HepG2 (cell line): ENCODE data around the gene CEP128. TPM values are rescaled to one million over a fixed set of nuclear protein-coding genes. Genes with fewer than 3 reads are reported as not detected.

Source experiments
- ATAC-seq: fragments of 200-7000 bp; cut with Tn5 transposase; 3 replicates; pipeline ENCODE4 v1.9.1; 2020; ENCODE audit warnings: mild to moderate bottlenecking, moderate library complexity
- BruUV-seq: library from RNA; stranded (reverse); fragments of 400-500 nt; replicated peaks from 2 replicates; lab custom pipeline; 2021; lab: Mats Ljungman, UMichigan
- CTCF ChIA-PET: fragments of 300-600 bp; formaldehyde crosslinking; extraction: SDS; loops from one replicate; lab custom pipeline; 2021; ENCODE audit warnings: low total read pairs, inconsistent platforms, low intra/inter-chr PET ratio; lab: Yijun Ruan, JAX
- POLR2A ChIA-PET: fragments of 350-600 bp; sonication (Branson Sonifier 250); formaldehyde crosslinking; loops from one replicate; lab custom pipeline; 2020; ENCODE audit warnings: antibody characterized with exemption, inconsistent platforms; lab: Yijun Ruan, JAX
- DNase-seq: peaks from one replicate; pipeline ENCODE4 v3.0.0-alpha.2; 2015; ENCODE audit warnings: low spot score
- FAIRE-seq: peaks from 3 replicates; lab custom pipeline; 2011; peaks lifted over from hg19 to GRCh38; lab: Jason Lieb, UNC
- H2AFZ ChIP-seq: one replicate; pipeline ENCODE4 v1.6.1; 2011; ENCODE audit warnings: low read length, inconsistent platforms
- H3K27ac ChIP-seq: fragments of 300-600 bp; 3 replicates; pipeline ENCODE4 v1.8.0; 2011; ENCODE audit warnings: mixed run types, mild to moderate bottlenecking, mixed read lengths, low read length, inconsistent platforms; ENCODE audit not compliant: insufficient read depth; ENCODE audit errors: extremely low read length
- H3K27me3 ChIP-seq, 2 experiments: fragments of 200-600 bp in 1 of 2; 2 replicates in 1 of 2; 3 replicates in 1 of 2; pipeline versions ENCODE4 v1.6.0 to v1.8.0; 2011; ENCODE audit warnings: low read length in 2 of 2, mild to moderate bottlenecking in 2 of 2, moderate library complexity in 2 of 2, inconsistent platforms in 1 of 2; ENCODE audit not compliant: insufficient read depth in 2 of 2, control insufficient read depth in 1 of 2
- H3K36me3 ChIP-seq, 2 experiments: fragments of 200-600 bp in 1 of 2; replicated peaks in 1 of 2; 2 replicates in 1 of 2; 3 replicates in 1 of 2; pipeline versions ENCODE4 v1.5.1 to v1.8.0; 2011; ENCODE audit warnings: low read length in 2 of 2, inconsistent platforms in 1 of 2; ENCODE audit not compliant: insufficient read depth in 2 of 2, control insufficient read depth in 1 of 2
- H3K4me1 ChIP-seq: 2 replicates; pipeline ENCODE4 v1.5.1; 2012; ENCODE audit warnings: low read length, inconsistent platforms; ENCODE audit not compliant: insufficient read depth
- H3K4me2 ChIP-seq: 2 replicates; pipeline ENCODE4 v1.6.0; 2011; ENCODE audit warnings: low read depth, low read length, inconsistent platforms
- H3K4me3 ChIP-seq, 3 experiments: fragments of 200-600 bp in 1 of 3; sonication (generic), shearing (Covaris generic) in 1 of 3; replicated peaks in 1 of 3; 2 replicates each; pipeline ENCODE4 v1.5.1; 2011 to 2016; ENCODE audit warnings: low read length in 3 of 3, inconsistent platforms in 2 of 3, low read depth in 2 of 3, mild to moderate bottlenecking in 2 of 3, control low read depth in 1 of 3, mixed read lengths in 1 of 3; ENCODE audit not compliant: insufficient read depth in 1 of 3
- H3K79me2 ChIP-seq: one replicate; pipeline ENCODE4 v1.6.1; 2011; ENCODE audit warnings: low read length, inconsistent platforms; ENCODE audit not compliant: insufficient read depth
- H3K9ac ChIP-seq: 2 replicates; pipeline ENCODE4 v1.6.0; 2011; ENCODE audit warnings: mild to moderate bottlenecking, low read depth, low read length, inconsistent platforms; ENCODE audit not compliant: insufficient read depth
- H3K9me3 ChIP-seq: 2 replicates; pipeline ENCODE4 v1.5.1; 2012; ENCODE audit warnings: mild to moderate bottlenecking, low read length
- H4K20me1 ChIP-seq: 2 replicates; pipeline ENCODE4 v1.6.0; 2011; ENCODE audit warnings: inconsistent platforms, mild to moderate bottlenecking, low read length, moderate library complexity; ENCODE audit not compliant: insufficient read depth
- ATF7-NPFF ChIP-seq: sonication (generic); formaldehyde crosslinking; IDR thresholded peaks from 2 replicates; pipeline ENCODE4 v1.8.1; 2023; ENCODE audit warnings: mild to moderate bottlenecking, low read depth, missing genetic modification reagents, moderate library complexity
- CTCF ChIP-seq: sonication (generic); formaldehyde crosslinking; IDR thresholded peaks from 2 replicates; pipeline ENCODE4 v1.5.0; 2020; ENCODE audit warnings: mild to moderate bottlenecking, missing genetic modification reagents, moderate library complexity
- MTA3 ChIP-seq: sonication (generic); formaldehyde crosslinking; IDR thresholded peaks from 2 replicates; pipeline ENCODE4 v1.4.0; 2020; ENCODE audit warnings: missing genetic modification reagents
- NFAT5 ChIP-seq: sonication (generic); formaldehyde crosslinking; IDR thresholded peaks from 2 replicates; pipeline ENCODE4 v1.4.0; 2020; ENCODE audit warnings: missing genetic modification reagents
- RERE ChIP-seq: IDR thresholded peaks from 2 replicates; pipeline ENCODE4 v1.6.1; 2016; ENCODE audit warnings: low read depth, missing genetic modification reagents, missing compliant biosample characterization
- SALL1 ChIP-seq: sonication (generic); formaldehyde crosslinking; IDR thresholded peaks from 2 replicates; pipeline ENCODE4 v1.8.0; 2022; ENCODE audit warnings: mild to moderate bottlenecking, missing genetic modification reagents
- ZFP36L1 ChIP-seq: sonication (generic); formaldehyde crosslinking; IDR thresholded peaks from 2 replicates; pipeline ENCODE4 v1.8.0; 2022; ENCODE audit warnings: mild to moderate bottlenecking, missing genetic modification reagents, moderate library complexity
- ZNF431 ChIP-seq: sonication (generic); formaldehyde crosslinking; IDR thresholded peaks from 2 replicates; pipeline ENCODE4 v1.9.0; 2022; ENCODE audit warnings: missing genetic modification reagents, low read depth, mild to moderate bottlenecking, borderline replicate concordance
- ZNF556 ChIP-seq: sonication (generic); formaldehyde crosslinking; IDR thresholded peaks from 2 replicates; pipeline ENCODE4 v1.4.0; 2020; ENCODE audit warnings: mild to moderate bottlenecking, missing genetic modification reagents, borderline replicate concordance
- WGBS: methylation state at CpG from one replicate; pipeline ENCODE4 v1.1.6; 2017; ENCODE audit warnings: low lambda C conversion rate; 5-methylcytosine and 5-hydroxymethylcytosine counted together
- in situ Hi-C: cut with HindIII; loops from 2 replicates; pipeline ENCODE4 v1.10.0; 2017; ENCODE audit warnings: low pct_unique_long_range_greater_than_20kb; ENCODE audit not compliant: extremely low pct_ligation_motif_present
- intact Hi-C: fragments of 100-400 bp; cut with micrococcal nuclease; formaldehyde crosslinking; loops from one replicate; pipeline ENCODE4 v1.10.0; 2022; ENCODE audit not compliant: unreplicated experiment
- polyA plus RNA-seq, 8 experiments: library from polyadenylated mRNA; depleted of rRNA in 3 of 8; stranded (reverse) in 7 of 8; unstranded in 1 of 8; fragments of >200 nt; fragmentation: Illumina TruSeq in 4 of 8; extraction: Trizol in 4 of 8; gene quantifications; 2 replicates each; pipeline versions ENCODE4 v1.2.1 to v1.2.3, GENCODE V29; 2011 to 2016; ENCODE audit warnings: low read depth in 4 of 8, missing spikeins in 1 of 8, mixed read lengths in 1 of 8; ENCODE audit not compliant: insufficient read depth in 1 of 8
- total RNA-seq, 5 experiments: library from RNA; depleted of rRNA; stranded (reverse); fragments of >200 nt; fragmentation: Illumina TruSeq; extraction: Trizol; gene quantifications; 2 replicates each; pipeline ENCODE4 v1.2.3, GENCODE V29; 2016; ENCODE audit warnings: low read depth in 1 of 5

Gene CEP128
- total and polyA plus RNA-seq, 2 of the 13 experiments (the other 11 are each of a cell fraction or from before 2014, with no cell fraction given) = 1.3 to 7.5 TPM

GRCh38 chr14:80465546-80466220 is 475.9 kb downstream of the CEP128 start:
- H3K9me3 ChIP-seq = peaks cover 16% of the 10 kb centered on the region; the same call in 1 of the 2 replicates
- H3K9ac ChIP-seq = no peak overlapping the region
- no peak overlapping the region for H2AFZ ChIP-seq
- in situ Hi-C loops = no loop called here
- H4K20me1 ChIP-seq = peaks cover 13% of the 10 kb centered on the region
- CTCF ChIA-PET = no interaction called here
- no TSS peak for BruUV-seq
- no peak for DNase-seq
- H3K27ac ChIP-seq = no peak overlapping the region
- POLR2A ChIA-PET = no interaction called here
- no peak for TF ChIP-seq CTCF (CRISPR knock-in tag)
- no peak for TF ChIP-seq ATF7-NPFF (CRISPR knock-in tag)
- TF ChIP-seq ZNF556 (CRISPR knock-in tag) = no peak
- TF ChIP-seq RERE (CRISPR knock-in tag) = no peak
- no peak for TF ChIP-seq ZNF431
- no peak for TF ChIP-seq NFAT5 (CRISPR knock-in tag)
- TF ChIP-seq ZFP36L1 (CRISPR knock-in tag) = no peak
- TF ChIP-seq SALL1 (CRISPR knock-in tag) = no peak
- TF ChIP-seq MTA3 = no peak
- no peak for FAIRE-seq
- no peak overlapping the region for H3K4me3 ChIP-seq
- no peaks in the 10 kb centered on the region for H3K36me3 ChIP-seq
- H3K27me3 ChIP-seq = peaks cover 1 to 65% of the 10 kb centered on the region in 2 experiments
- ATAC-seq = no peak
- H3K79me2 ChIP-seq = no peaks in the 10 kb centered on the region
- peaks cover 19% of the 10 kb centered on the region for H3K4me1 ChIP-seq
- no peak overlapping the region for H3K4me2 ChIP-seq
- 41% methylated on average over 7 of the region's 7 CpGs for WGBS
- intact Hi-C loops = loop anchor here (5.0 kb wide), 1 partner anchor 72 kb away; no protein-coding TSS in a partner anchor
